Gastrocnemius medialis (tissue), 4 donors: ENCODE measurements around the gene LHPP.

Experiments
- CTCF ChIP-seq, 5 experiments: fragments of 450-650 bp in 3 of 5; fragments of 200-600 bp in 2 of 5; sonication (generic) in 2 of 5; IDR thresholded peaks in 4 of 5; conservative IDR thresholded peaks in 1 of 5; 1 replicate in 4 of 5; 2 replicates in 1 of 5; pipeline ENCODE4 v1.5.1; 2016 to 2019; ENCODE audit warnings: antibody characterized with exemption in 5 of 5, mild to moderate bottlenecking in 3 of 5, moderate library complexity in 3 of 5
- POLR2A ChIP-seq, 2 donors: fragments of 450-650 bp; IDR thresholded peaks; one replicate each; pipeline ENCODE4 v1.6.1; 2017; ENCODE audit warnings: antibody characterized with exemption in 2 of 2, mild to moderate bottlenecking in 2 of 2, moderate library complexity in 2 of 2

DNA sequence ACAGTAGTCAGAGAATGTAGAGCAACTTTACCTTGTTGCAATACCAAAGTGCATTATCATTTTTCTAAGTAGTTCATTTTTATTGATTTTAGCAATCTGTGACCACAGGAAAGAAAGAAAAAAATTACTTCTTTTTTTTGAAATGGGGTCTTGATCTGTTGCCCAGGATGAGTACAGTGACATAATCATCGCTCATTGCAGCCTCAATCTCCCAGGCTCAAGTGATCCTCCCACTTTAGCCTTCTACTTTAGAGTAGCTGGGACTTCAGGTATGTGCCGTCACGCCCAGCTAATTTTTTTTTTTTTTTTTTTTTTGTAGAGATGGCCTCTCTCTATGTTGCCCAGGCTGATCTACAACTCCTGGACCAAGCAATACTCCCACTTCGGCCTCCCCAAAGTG lies 31.5 kb upstream of the LHPP start:
- TF ChIP-seq CTCF (IDR thresholded peaks at IDR 0.05 in 4 of 5, conservative IDR thresholded peaks at IDR 0.05 in 1 of 5), result no peak
- TF ChIP-seq POLR2A (IDR thresholded peaks at IDR 0.05), result no peak
